HG03457 (cell line): ENCODE measurements around the gene ZSWIM1.

Experiments used
- ATAC-seq: cut with Tn5 transposase; IDR thresholded peaks from one replicate; pipeline ENCODE4 v1.9.1; 2021; ENCODE audit warnings: moderate number of reproducible peaks; ENCODE audit not compliant: unreplicated experiment

ZSWIM1 gene

DNA sequence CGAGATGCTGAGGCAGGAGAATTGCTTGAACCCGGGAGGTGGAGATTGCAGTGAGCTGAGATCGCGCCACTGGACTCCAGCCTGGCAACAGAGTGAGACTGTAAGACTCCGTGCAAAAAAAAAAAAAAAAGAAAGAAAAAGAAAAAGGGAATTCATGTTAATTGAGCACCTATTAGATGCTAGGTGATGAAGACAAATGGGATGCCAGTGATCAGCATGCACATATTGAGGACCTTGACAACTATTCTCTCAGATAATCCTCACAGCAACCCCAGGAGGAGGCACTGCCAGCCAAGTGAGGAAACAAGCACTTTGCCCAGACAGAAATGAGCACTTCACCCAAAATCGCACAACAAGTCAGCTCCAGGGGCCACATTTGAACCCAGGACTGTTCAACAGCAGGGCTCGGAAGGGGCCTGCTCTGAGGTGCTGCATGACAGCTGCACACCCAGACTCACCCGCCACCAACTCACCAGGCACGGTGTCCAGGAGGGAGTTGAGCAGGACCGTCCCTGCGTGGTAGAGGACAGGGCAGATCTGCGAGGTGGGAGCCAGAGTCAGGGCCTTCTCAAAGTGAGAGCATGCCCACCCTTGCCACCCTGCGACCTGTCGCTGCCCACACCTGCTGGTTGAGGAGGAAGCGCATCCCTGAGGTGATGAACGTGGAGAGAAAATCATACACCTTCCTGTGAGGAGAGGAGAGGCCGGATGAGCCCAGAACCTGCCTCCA, 26.4 kb downstream of the ZSWIM1 start:
- ATAC-seq: no peak

DNA sequence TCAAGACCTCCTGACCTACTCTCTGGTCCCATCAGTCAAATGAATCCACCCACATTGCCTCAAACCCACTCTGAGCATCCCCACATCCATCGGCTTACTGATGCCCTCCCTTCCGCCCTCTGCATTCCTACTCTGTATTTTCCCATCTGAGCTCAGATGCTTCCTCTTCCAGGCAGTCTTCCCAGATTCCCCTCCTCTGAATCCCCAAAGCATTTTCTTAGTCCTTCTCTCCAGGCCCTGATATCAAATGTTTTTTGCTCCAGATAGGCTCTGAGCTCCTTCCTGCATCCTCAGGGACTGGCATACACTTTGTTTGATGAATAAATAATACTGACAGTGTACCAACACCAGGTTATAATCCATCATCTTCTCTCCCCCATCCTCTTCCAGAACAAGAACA, 27.1 kb downstream of the ZSWIM1 start:
- ATAC-seq: no peak

DNA sequence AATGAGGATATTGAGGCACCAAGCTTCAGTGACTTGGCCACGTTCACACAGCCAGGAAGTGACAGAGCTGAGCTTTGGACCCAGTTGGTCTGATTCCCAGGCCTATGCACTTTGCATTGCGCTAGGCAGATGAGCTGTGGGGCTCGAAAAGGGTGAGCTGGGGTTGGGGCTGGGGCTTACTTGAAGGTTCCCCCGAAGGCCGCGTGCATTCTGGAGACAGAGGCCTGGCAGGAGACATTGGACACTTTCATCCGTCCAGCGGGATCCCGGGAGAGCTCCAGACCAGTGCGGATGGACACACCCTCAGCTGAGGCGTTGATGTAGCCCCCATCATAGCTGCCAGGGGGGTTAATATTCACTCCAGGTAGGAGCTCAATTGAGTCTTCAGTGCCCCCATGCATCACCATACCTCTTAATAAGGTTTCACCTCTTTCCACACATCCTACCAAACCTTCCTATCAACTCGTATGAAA, 28.3 kb downstream of the ZSWIM1 start:
- no peak for ATAC-seq

DNA sequence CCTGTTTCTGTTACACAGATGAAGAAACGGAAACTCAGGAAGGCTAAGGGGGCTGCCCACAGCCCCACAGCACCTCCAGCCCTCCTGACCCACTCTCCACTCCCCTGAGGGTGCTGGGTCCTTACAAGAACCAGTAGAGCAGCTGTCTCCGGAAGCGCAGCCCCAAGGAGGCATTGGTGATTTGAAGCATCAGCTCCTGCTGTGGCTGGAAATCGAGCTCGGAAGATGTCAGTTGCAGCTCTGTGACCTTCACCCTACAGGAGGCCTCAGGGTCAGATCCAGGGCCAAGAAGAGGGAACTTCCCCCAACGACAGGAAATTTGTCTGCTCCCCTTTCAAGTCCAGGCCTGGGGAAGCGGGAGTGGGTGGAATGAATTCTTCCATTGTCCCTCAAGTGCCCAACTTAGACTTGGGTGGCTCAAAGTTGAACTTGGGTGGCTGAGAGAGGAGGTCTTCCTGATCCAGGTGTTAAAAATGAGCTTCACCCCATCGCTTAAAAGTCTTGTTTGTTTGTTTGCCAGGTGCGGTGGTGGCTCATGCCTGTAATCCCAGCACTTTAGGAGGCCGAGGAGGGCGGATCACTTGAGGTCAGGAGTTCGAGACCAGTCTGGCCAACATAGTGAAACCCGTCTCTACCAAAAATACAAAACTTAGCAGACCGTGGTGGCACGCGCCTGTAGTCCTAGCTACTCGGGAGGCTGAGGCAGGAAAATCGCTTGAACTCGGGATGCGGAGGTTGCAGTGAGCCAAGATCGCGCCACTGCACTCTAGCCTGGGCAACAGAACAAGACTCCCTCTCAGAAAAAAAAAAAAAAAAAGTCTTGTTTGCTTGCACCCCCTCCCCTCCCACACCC, 29.0 kb downstream of the ZSWIM1 start:
- ATAC-seq: no peak

DNA sequence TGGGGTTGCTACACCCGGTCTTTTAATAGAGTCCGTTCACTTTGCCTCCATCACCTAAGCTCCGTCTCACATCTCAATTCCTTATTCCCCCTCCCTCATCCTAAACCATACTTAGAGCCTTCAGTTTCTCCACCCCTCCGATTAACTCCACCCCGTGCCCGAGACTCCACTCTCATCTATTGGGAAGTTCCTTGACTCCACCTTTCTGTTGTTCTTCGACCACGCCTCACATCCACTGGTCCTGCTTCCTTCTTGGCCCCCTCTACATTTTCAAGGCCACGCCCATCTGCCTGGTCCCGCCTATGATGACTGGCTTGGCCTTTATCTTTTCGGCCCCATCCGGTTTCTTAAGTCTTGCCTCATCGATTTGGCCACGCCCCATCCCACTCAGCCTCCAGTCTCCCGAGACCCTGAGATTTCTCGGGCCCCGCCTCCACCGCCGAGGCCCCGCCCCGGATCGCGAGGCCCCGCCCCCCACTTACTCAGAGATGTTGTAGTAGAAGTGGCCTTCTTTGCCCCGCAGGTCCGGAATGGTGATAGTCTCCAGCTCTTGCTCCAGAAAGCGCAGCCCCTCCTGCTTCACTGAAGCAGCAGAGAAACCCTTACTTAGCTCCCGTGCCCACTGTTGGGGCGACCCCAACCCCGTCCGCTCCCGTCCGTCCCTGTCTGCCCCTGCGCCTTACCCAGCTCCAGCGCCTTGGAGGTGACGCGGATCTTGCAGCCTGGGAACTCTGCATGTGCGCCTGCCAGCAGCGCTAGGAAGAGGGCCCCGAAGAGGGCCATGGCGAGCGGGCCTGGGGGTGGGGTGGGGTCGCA, 29.9 kb downstream of the ZSWIM1 start:
- peak; percentile 72 for ATAC-seq

DNA sequence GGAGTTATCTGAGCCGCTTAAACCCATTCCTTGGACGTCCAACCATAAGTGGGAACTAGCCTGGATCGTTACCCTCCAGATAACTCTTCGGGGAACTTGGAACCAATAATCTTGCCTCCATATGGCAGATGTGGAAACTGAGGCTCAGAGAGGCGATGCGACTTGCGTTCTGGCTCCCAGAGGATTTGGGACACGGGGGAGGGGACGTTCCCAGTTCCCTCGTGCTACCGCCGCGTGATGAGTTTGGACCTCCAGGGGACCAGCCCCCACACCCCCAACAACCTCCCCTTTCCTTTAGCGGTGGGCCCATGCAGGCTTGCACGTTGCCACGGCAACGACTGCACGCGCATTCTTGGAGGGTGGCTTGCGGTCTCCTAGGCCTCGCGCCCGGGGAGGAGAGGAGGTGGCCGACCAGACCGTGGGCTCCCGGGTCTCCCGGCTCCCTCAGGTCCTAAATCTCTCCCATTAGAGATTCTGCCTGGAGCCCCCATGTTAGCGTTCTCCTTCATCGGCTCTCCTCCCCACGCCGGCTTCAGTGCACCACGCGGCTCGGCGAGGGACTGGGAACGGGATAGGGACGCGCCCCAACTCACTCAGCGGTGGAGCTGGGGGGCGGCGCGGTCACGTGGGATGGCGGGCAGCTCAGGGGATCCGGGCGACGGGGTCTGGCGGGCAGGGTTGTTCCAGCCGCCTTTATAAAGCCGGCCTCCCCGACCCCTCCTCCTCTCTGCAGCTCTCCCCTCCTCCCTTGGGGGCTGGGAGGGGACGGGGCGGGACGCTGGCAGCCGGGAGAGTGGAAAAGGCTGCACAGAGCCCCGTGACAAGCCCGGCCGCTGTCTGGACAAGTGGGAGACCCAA, 30.7 kb downstream of the ZSWIM1 start, which contains the start of gene PLTP:
Gene PLTP, minus strand, starts transcription at position 670 of the 858 bp plus-strand sequence. CDS start 703 bp downstream, outside the sequence.
- ATAC-seq: no peak

DNA sequence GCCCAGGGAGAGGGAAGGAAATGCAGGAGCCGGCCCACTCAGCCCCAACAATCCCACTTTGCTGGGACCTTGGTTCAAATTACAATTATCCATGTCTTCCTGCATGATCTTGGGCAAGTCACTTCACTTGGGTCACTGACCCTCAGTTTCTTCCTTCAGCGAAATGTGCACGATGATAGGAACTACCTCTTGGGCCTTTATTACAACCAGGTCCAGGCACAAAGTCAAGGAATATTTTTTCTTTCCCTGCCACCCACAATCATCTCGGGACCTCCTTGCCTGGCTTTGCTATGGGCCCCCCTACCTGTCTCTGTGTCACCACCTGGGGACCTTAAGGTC, 31.3 kb downstream of the ZSWIM1 start:
- no peak for ATAC-seq

DNA sequence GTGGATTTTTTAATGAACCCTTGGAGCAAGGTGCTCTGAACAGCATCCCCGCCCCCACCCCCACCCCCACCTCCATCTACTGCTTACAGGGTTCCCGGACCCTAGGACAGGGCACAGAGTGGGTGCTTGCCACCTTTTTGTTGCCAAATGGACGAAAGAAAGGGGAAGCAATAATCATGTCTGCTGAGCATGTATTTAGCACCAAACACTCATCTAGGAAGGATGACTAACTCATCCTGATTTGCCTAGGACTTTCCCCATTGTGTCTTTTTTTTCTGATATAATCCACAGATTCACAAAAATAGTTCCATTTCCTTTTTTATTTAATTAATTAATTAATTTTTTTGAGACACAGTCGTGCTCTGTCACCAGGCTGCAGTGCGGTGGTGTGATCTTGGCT, 32.1 kb downstream of the ZSWIM1 start:
- ATAC-seq: no peak

DNA sequence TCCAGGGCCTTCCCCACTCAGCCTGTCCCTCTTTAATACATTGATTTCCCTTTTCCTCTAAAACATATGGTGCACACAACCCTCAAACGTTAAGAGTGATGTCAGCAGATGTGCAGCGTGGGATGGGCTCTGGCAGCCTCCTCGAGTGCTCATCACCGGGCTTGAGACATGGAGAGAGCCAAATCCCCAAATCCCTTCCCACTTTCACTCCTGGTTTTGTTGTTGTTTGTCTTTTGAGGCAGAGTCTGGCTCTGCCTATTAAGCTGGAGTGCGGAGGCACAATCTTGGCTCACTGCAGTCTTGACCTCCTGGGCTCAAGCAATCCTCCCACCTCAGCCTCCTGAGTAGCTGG, 36.7 kb downstream of the ZSWIM1 start:
- ATAC-seq: no peak

DNA sequence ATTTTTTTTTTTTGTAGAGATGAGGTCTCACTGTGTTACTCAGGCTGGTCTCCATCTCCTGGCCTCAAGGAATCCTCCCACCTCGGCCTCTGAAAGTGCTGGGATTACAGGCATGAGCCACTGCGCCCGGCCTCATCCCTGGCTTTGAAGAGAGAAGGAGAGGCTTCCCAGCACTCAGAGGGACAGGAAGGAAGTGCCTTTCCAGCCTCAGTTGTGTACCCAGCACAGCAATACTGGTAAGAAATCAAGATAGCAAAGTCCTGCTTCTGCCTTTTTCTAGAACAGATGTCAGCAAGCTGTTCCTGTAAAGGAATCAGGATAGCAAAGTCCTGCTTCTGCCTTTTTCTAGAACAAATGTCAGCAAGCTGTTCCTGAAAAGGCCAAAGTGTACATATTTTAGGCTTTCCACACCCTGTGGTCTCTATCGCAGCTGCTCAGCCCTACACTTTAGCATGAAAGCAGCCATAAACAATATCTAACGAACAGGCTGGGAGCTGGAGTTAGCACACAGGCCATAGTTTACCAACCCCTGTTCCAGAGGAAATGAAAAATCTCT, 37.2 kb downstream of the ZSWIM1 start:
- no peak for ATAC-seq

DNA sequence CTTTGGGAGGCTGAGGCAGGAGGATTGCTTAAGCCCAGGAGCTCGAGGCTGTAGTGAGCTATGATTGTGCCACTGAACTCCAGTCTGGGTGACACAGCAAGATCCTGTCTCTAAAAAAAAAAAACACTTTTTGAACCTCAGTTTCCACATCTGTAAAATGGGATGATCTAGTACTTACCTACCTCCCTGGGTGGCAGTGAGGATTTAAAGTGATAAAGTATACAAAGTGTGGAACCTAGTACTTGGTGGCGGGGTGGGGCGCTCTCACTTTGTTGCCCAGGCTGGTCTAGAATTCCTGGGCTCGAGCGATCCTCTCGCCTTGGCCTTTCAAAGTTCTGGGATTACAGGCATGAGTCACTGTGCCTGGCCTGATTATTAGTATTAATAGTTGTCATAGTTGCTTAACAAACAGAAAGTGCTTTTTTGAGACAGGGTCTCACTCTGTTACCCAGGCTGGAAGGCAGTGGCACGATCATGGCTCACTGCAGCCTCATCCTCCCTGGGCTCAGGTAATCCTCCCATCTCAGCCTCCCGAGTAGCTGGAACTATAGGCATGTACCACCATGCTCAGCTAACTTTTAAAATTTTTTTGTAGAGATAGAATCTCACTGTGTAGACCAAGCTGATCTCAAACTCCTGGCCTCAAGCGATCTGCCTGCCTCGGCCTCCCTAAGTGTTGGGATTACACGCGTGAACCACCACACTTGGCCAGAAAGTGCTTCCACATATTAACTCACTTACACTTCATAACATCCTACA, 37.9 kb downstream of the ZSWIM1 start:
- no peak for ATAC-seq

DNA sequence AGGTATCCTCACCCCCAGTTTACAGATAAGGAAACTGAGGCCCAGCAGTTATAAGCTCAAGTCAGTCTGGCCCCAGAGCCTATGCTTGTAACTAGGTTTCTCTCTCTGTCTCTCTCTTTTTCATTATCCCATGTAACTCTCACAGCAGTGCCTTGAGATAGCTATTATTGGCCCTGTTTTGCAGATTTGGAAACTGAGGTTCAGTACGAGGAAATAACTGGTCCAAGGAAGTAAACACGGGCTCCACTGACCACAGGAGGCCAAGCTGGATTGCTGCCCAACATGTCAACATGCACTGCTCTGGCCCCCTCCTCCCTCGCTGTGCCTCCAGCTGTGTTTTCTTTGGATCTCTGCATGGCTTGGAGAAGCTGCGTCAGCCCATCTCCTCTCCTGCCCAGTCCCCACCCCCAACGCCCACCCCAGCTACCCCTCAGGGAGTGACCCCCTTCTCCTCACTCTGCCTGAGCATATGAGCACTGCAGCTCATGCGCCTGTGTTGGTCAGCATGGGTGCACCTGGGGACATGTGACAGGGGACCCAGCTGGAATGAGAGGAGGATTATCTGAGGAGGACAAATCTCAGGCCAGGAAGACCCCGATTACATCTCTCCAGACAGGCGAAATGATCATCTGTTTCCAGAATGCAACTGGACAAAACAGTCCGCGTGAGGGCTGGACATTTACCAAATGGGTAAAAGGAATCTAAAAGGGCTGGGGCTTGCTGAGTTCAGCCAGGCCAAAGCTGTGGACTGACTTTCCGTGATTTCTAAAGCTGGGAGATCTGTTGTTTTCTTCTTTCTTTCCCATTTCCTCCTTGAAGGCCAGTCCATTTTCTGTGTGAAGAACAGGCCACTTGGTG, 38.7 kb downstream of the ZSWIM1 start:
- no peak for ATAC-seq

DNA sequence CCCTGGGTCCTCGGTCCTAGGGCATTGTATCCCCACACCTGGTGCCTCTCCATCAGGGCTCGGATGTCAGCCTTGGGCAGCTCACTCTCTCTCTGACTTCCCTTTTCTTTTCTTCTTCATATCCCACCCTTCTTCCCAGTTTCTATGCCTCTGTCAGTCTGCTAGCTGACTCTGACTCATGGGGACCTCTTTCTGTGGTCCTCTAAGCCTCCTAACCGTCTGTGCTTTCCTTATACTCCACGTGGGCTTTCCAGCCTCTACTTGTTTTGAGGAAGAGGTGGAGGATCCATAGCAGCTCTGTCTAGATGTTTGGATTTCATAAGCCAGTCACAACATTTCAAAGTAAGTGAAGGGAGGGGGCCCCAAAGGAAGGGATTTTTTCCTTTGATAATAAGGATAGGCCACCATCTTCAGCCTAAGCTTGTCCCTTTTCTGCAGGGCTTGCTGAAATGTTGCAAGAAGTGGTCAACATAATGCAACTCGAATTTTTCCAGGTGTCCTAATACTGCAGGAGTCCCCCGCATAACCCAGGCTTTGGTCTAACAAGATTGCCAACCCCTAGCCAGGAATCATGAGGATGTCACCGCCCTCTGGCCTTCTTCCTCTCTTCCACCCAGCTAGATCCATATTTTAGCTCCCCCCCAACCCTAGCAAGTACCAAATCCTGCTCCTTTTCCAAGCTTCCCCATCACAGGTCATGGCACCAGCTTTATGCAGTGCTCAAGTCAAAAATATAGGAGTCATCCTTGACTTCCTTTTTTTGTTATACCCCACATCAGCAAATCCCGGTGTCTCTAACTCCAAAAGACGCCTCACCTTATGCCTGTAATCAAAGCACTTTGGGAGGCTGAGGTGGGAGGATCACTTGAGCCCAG, 39.7 kb downstream of the ZSWIM1 start:
- no peak for ATAC-seq

DNA sequence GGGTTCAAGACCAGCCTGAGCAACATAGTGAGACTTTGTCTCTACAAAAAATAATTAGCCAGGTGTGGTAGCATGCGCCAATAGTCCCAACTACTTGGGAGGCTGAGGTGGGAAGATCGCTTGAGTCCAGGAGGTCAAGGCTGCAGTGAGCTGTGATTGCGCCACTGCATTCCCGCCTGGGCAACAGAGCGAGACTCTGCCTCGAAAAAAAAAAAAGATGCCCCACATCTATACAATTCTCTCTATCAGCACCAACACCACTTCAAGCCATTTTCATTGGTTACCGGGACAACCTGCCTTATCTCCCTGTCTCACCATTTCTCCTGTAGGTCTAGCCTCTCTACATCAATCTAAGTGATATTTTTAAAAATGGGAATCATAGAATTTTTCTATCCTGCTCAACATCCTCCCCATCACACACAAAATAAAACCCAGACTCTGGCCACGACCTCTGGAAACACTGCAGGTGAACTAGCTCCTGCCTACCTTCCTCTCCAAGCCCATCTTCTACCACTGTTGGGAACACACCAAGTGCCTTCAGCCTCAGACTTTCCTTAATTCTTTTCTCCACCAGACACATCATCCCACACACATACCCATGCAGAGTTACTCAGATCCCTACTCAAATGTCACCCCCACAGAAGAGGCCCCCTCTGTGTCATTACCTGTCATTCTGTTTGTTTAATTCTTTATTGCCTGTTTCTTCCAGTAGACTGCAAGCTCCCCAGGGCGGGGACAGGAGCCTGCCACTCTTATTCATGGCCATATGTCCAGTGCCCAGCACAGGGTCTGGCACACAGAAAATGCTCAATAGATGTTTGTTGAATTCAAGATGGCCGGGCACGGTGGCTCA, 40.5 kb downstream of the ZSWIM1 start:
- no peak for ATAC-seq

DNA sequence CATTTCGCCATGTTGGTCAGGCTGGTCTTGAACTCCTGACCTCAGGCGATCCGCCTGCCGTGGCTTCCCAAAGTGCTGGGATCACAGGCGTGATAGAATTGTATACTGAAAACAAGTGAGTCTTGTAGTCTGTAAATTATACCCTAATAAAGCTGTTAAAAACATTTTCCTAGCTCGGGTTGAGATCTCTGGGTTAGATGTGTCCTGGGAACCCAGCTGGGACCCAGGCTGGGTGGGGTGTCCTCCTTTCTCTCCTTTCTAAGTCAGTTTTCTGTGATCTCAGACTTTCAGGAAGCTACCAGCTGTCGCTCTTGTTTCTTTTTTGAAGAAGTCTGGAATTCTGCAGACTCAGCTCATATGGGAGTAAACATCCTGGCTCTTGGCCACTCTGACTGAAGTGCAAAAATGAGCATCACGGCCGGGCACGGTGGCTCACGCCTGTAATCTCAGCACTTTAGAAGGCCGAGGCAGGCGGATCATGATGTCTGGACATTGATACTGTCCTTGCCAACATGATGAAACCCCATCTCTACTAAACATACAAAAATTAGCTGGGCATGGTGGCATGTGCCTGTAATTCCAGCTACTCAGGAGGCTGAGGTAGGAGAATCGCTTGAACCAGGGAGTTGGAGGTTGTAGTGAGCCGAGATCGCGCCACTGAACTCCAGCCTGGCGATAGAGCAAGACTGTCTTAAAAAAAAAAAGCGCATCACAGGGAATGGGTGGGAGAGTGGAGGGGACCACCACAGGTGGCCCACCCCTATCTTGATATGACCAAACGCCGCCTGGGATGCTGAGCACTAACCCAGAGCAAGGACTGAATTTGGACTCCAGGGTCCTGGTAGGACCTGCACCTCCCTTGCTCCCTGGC, 43.6 kb downstream of the ZSWIM1 start:
- ATAC-seq: no peak
